Gastroesophageal sphincter (tissue), 4 donors: Measurements from ENCODE around the gene HPN. TPM values are rescaled to one million over a fixed set of nuclear protein-coding genes. Genes with fewer than 3 reads are reported as not detected.

ENCODE experiments used
- ATAC-seq: fragments of 150-250 bp; one replicate; pipeline ENCODE4 v1.9.1; 2016; ENCODE audit warnings: mild to moderate bottlenecking, moderate library complexity
- H3K27ac ChIP-seq, 4 donors: fragments of 200-600 bp; sonication (generic) in 3 of 4; 1 replicate in 3 of 4; 2 replicates in 1 of 4; pipeline ENCODE4 v1.5.1; 2016 to 2019
- H3K27me3 ChIP-seq: fragments of 200-600 bp; sonication (generic); one replicate; pipeline ENCODE4 v1.5.1; 2019
- H3K36me3 ChIP-seq, 2 donors: fragments of 200-600 bp; sonication (generic); one replicate each; pipeline ENCODE4 v1.5.1; 2019; ENCODE audit warnings: control low read depth in 1 of 2
- H3K4me1 ChIP-seq, 3 donors: fragments of 200-600 bp; sonication (generic); 1 replicate in 2 of 3; 2 replicates in 1 of 3; pipeline ENCODE4 v1.5.1; 2016 to 2019; ENCODE audit warnings: control low read depth in 2 of 3
- H3K4me3 ChIP-seq, 2 donors: fragments of 200-600 bp; sonication (generic); one replicate each; pipeline ENCODE4 v1.5.1; 2019; ENCODE audit warnings: mild to moderate bottlenecking in 1 of 2, moderate library complexity in 1 of 2
- H3K9me3 ChIP-seq, 3 donors: fragments of 200-600 bp; sonication (generic); one replicate each; pipeline ENCODE4 v1.5.1; 2017 to 2019; ENCODE audit warnings: control low read depth in 2 of 3
- CTCF ChIP-seq, 4 experiments: fragments of 200-600 bp in 2 of 4; fragments of 450-650 bp in 2 of 4; sonication (generic) in 1 of 4; IDR thresholded peaks; one replicate each; pipeline ENCODE4 v1.5.1; 2017 to 2019; ENCODE audit warnings: antibody characterized with exemption in 4 of 4, mild to moderate bottlenecking in 2 of 4, moderate library complexity in 2 of 4
- EP300 ChIP-seq: sonication (generic); formaldehyde crosslinking; IDR thresholded peaks from one replicate; pipeline ENCODE4 v1.6.1; 2017; ENCODE audit warnings: antibody characterized with exemption, mild to moderate bottlenecking
- POLR2A ChIP-seq, 2 donors: fragments of 450-650 bp; IDR thresholded peaks; one replicate each; pipeline ENCODE4 v1.6.1; 2017; ENCODE audit warnings: antibody characterized with exemption in 2 of 2, mild to moderate bottlenecking in 2 of 2, moderate library complexity in 1 of 2
- POLR2AphosphoS5 ChIP-seq: sonication (generic); formaldehyde crosslinking; IDR thresholded peaks from one replicate; pipeline ENCODE4 v1.6.1; 2017; ENCODE audit warnings: antibody characterized with exemption
- WGBS, 2 donors: methylation state at CpG; one replicate each; pipeline ENCODE4 v1.1.5; 2018; ENCODE audit warnings: low coverage in 1 of 2; 5-methylcytosine and 5-hydroxymethylcytosine counted together
- total RNA-seq, 4 donors: library from RNA; depleted of rRNA; stranded (reverse); fragments of >200 nt; gene quantifications; one replicate each; pipeline ENCODE4 v1.1.0, GENCODE V29; 2016

Gene HPN
- total RNA-seq, 4 donors from 2014 or later = 0.17 to 1.2 (median 0.27) TPM; not detected in 1

GRCh38 chr19:35074426-35075201 lies 33.1 kb downstream of the HPN start:
- no peaks in the 10 kb centered on the region for H3K4me1 ChIP-seq
- no peak for ATAC-seq
- 83% methylated on average over 5 of the region's 21 CpGs; no CpG with 5 or more reads in 1 of the 2 donors for WGBS, 2 donors
- no peak for TF ChIP-seq EP300
- no peak for TF ChIP-seq CTCF (IDR thresholded peaks at IDR 0.05)
- no peak overlapping the region for H3K4me3 ChIP-seq
- no peak overlapping the region for H3K27ac ChIP-seq
- peaks cover 8% of the 10 kb centered on the region for H3K27me3 ChIP-seq
- H3K36me3 ChIP-seq = no peaks in the 10 kb centered on the region
- peaks cover 0 to 9% (median 0%) of the 10 kb centered on the region in 3 donors for H3K9me3 ChIP-seq

GRCh38 chr19:35075202-35076025 lies 33.9 kb downstream of the HPN start:
- peaks cover 0 to 4% (median 0%) of the 10 kb centered on the region in 3 donors for H3K9me3 ChIP-seq
- H3K4me3 ChIP-seq = no peak overlapping the region
- no peaks in the 10 kb centered on the region for H3K36me3 ChIP-seq
- TF ChIP-seq POLR2A (IDR thresholded peaks at IDR 0.05) (no peak), EP300 (no peak), POLR2AphosphoS5 (no peak), CTCF (IDR thresholded peaks at IDR 0.05) (no peak)
- no peak for ATAC-seq
- H3K27me3 ChIP-seq = peaks cover 3% of the 10 kb centered on the region
- no peaks in the 10 kb centered on the region for H3K4me1 ChIP-seq
- H3K27ac ChIP-seq = no peak overlapping the region
- WGBS, 2 donors = 76 to 86% methylated on average over 8 to 12 of the region's 21 CpGs

GRCh38 chr19:35076026-35076370 lies 34.5 kb downstream of the HPN start:
- ATAC-seq = no peak
- WGBS, 2 donors = no CpG with 5 or more reads among the region's 6 CpGs

GRCh38 chr19:35076657-35077056 lies 35.1 kb downstream of the HPN start:
- no peaks in the 10 kb centered on the region for H3K9me3 ChIP-seq
- TF ChIP-seq POLR2A (IDR thresholded peaks at IDR 0.05) (no peak), CTCF (IDR thresholded peaks at IDR 0.05) (no peak), EP300 (no peak), POLR2AphosphoS5 (no peak)
- ATAC-seq = no peak
- no peaks in the 10 kb centered on the region for H3K27me3 ChIP-seq
- H3K4me3 ChIP-seq = no peak overlapping the region
- 82% methylated on average over 2 of the region's 8 CpGs; no CpG with 5 or more reads in 1 of the 2 donors for WGBS, 2 donors
- H3K4me1 ChIP-seq = no peaks in the 10 kb centered on the region
- H3K27ac ChIP-seq = no peak overlapping the region
- no peaks in the 10 kb centered on the region for H3K36me3 ChIP-seq

More at GRCh38 chr19:35076026-35076370, 34.5 kb downstream of the HPN start:
- Histone ChIP-seq H3K4me1 (no peaks in the 10 kb centered on the region), H3K9me3 (no peaks in the 10 kb centered on the region), H3K27ac (no peak overlapping the region), H3K27me3 (no peaks in the 10 kb centered on the region), H3K4me3 (no peak overlapping the region), H3K36me3 (no peaks in the 10 kb centered on the region)
- TF ChIP-seq POLR2AphosphoS5 (no peak), POLR2A (IDR thresholded peaks at IDR 0.05) (no peak), CTCF (IDR thresholded peaks at IDR 0.05) (no peak), EP300 (no peak)
